ENCODE measurements around the gene ACSS2.

DNA sequence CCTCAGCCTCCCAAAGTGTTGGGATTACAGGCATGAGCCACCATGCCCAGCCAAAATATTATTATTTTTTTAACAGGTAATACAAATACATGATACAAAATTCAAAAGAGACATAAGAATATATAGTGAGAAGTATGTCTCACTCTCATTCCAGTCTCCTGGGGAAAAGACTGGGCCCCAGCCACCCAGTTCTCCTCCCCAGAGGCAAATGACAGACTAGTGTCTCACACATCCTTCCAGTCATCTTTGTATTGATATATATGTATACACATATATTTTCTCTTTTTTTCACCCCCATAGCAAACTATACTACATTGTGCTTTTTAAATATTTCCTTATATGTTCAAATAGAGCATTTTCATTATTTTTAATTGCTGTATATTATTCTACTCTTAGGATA is 70.9 kb downstream of the ACSS2 start:
- TF ChIP-seq, protein P1, sequence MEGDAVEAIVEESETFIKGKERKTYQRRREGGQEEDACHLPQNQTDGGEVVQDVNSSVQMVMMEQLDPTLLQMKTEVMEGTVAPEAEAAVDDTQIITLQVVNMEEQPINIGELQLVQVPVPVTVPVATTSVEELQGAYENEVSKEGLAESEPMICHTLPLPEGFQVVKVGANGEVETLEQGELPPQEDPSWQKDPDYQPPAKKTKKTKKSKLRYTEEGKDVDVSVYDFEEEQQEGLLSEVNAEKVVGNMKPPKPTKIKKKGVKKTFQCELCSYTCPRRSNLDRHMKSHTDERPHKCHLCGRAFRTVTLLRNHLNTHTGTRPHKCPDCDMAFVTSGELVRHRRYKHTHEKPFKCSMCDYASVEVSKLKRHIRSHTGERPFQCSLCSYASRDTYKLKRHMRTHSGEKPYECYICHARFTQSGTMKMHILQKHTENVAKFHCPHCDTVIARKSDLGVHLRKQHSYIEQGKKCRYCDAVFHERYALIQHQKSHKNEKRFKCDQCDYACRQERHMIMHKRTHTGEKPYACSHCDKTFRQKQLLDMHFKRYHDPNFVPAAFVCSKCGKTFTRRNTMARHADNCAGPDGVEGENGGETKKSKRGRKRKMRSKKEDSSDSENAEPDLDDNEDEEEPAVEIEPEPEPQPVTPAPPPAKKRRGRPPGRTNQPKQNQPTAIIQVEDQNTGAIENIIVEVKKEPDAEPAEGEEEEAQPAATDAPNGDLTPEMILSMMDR (IDR thresholded peaks at IDR 0.05): no peak
- TF ChIP-seq POLR2A (IDR thresholded peaks at IDR 0.05): no peak
